Duodenal mucosa (tissue), 2 donors: Measurements from ENCODE around the gene TMEM131.

Experiments
- H3K27ac ChIP-seq: one replicate; pipeline ENCODE4 v1.7.0; 2013; ENCODE audit warnings: low read depth, low read length
- H3K27me3 ChIP-seq, 2 donors: one replicate each; pipeline ENCODE4 v1.7.0; 2013; ENCODE audit warnings: low read length in 2 of 2, control low read depth in 1 of 2; ENCODE audit not compliant: insufficient read depth in 2 of 2, control insufficient read depth in 1 of 2
- H3K36me3 ChIP-seq, 2 donors: one replicate each; pipeline ENCODE4 v1.7.0; 2013; ENCODE audit warnings: low read length in 2 of 2, control low read depth in 1 of 2; ENCODE audit not compliant: insufficient read depth in 2 of 2, control insufficient read depth in 1 of 2
- H3K4me1 ChIP-seq, 2 donors: one replicate each; pipeline ENCODE4 v1.7.0; 2013; ENCODE audit warnings: low read length in 2 of 2, control low read depth in 1 of 2; ENCODE audit not compliant: insufficient read depth in 2 of 2, control insufficient read depth in 1 of 2
- H3K4me3 ChIP-seq, 2 donors: one replicate each; pipeline ENCODE4 v1.7.0; 2013; ENCODE audit warnings: low read length in 2 of 2, low read depth in 1 of 2
- H3K9ac ChIP-seq, 2 donors: one replicate each; pipeline ENCODE4 v1.7.0; 2013; ENCODE audit warnings: low read length in 2 of 2, low read depth in 1 of 2
- H3K9me3 ChIP-seq, 2 donors: one replicate each; pipeline ENCODE4 v1.7.0; 2013; ENCODE audit warnings: low read length in 2 of 2, control low read depth in 1 of 2; ENCODE audit not compliant: control insufficient read depth in 1 of 2

Gene TMEM131

GRCh38 chr2:97706708-97707345 is 288.9 kb downstream of the TMEM131 start:
- no peak overlapping the region for H3K27ac ChIP-seq
- no peak overlapping the region for H3K4me3 ChIP-seq
- H3K9me3 ChIP-seq, result no peaks in the 10 kb centered on the region
- H3K4me1 ChIP-seq, result peaks cover 13 to 17% of the 10 kb centered on the region in 2 donors
- H3K9ac ChIP-seq, result no peak overlapping the region
- H3K36me3 ChIP-seq, result no peaks in the 10 kb centered on the region
- no peaks in the 10 kb centered on the region for H3K27me3 ChIP-seq
